Measurements from ENCODE around the gene IFFO2.

DNA sequence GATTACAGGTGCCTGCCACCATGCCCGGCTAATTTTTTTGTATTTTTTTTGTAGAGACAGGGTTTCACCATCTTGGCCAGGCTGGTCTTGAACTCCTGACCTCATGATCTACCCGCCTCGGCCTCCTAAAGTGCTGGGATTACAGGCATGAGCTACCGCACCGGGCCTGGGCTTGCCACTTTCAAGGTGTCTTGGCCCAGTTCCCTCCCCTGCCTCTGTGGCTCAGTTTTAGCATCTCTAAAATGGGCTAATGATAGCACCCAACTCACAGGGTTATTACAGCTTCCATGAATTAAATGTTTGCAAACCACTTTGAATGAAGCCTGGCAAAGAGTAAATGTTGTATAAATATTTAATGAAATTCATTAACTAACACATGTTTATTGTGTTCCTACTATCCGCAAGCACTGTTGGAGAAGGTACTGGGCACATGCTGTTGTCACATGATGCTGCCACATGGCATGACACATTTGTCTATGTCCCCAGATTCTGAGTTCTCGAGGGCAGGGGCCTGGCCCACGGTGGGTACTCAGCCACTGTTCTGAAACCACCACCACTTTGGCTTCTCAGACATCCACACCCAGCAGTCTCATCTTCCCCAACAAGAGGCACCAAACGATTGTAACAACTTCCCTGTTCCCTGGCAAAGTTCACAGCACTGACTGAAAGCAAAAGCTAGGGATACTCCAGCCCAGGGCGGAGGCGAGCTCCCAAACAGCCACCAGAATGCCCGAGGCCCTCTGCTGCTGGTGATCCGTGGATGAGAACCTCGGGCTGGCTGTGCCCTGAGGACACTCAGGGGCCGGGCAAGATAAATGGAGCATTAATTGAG lies 9.7 kb downstream of the IFFO2 start:
- TF ChIP-seq POLR2A (IDR thresholded peaks at IDR 0.05; ENCODE audit: low read length): no peak
- no peak for TF ChIP-seq GATA1 (IDR thresholded peaks at IDR 0.05; ENCODE audit: low read depth, low read length)
